Ovary (tissue), 9 donors: ENCODE data around the gene GPR55. TPM values are rescaled to one million over a fixed set of nuclear protein-coding genes. Genes with fewer than 3 reads are reported as not detected.

Source experiments
- DNase-seq, 5 donors: peaks; one replicate each; pipeline ENCODE4 v3.0.0-alpha.2; 2019 to 2020
- H3K27ac ChIP-seq, 2 donors: fragments of 200-600 bp; one replicate each; pipeline versions ENCODE4 v1.5.1 to v1.8.0; 2019 to 2022
- H3K27me3 ChIP-seq: fragments of 200-600 bp; one replicate; pipeline ENCODE4 v1.8.0; 2022
- H3K36me3 ChIP-seq: fragments of 200-600 bp; sonication (generic); one replicate; pipeline ENCODE4 v1.5.1; 2019
- H3K4me1 ChIP-seq: one replicate; pipeline ENCODE4 v1.8.1; 2013; ENCODE audit warnings: mild to moderate bottlenecking, moderate library complexity; ENCODE audit not compliant: insufficient read depth
- H3K4me3 ChIP-seq: fragments of 200-600 bp; sonication (generic); one replicate; pipeline ENCODE4 v1.5.1; 2017
- H3K9me3 ChIP-seq, 2 donors: fragments of 200-600 bp in 1 of 2; sonication (generic) in 1 of 2; one replicate each; pipeline versions ENCODE4 v1.5.1 to v1.8.1; 2013 to 2019; ENCODE audit warnings: mild to moderate bottlenecking in 1 of 2, moderate library complexity in 1 of 2
- EP300 ChIP-seq: sonication (generic); formaldehyde crosslinking; IDR thresholded peaks from one replicate; pipeline ENCODE4 v1.6.1; 2017; ENCODE audit warnings: antibody characterized with exemption
- POLR2A ChIP-seq: fragments of 450-650 bp; IDR thresholded peaks from one replicate; pipeline ENCODE4 v1.6.1; 2017; ENCODE audit warnings: antibody characterized with exemption, mild to moderate bottlenecking, moderate library complexity
- WGBS, 3 donors: extraction: QIAGEN DNeasy Blood & Tissue Kit in 1 of 3; methylation state at CpG; one replicate each; pipeline versions ENCODE4 v1.1.5 to v1.1.7; 2013 to 2017; 5-methylcytosine and 5-hydroxymethylcytosine counted together
- intact Hi-C, 4 donors: fragments of 100-400 bp; cut with DNase I; formaldehyde crosslinking; loops; one replicate each; pipeline versions ENCODE4 v1.11.0 to v1.15.1; 2022 to 2023
- polyA plus RNA-seq, 2 donors: library from polyadenylated mRNA; stranded (reverse); fragments of 200-250 nt in 1 of 2; fragments of 350-450 nt in 1 of 2; fragmentation: Illumina TruSeq in 1 of 2; extraction: RNeasy Lipid Tissue Mini Kit (QIAGEN cat#74804) in 1 of 2; gene quantifications; one replicate each; pipeline ENCODE4 v1.2.3, GENCODE V29; 2013 to 2014
- total RNA-seq, 7 donors: library from RNA; depleted of rRNA in 2 of 7; stranded (reverse); fragments of >200 nt in 2 of 7; fragmentation: NEBNext Ultra II Directional in 3 of 7; extraction: Animal tissue kit (Norgen Biotek cat#: 25700) in 3 of 7; gene quantifications; one replicate each; pipeline versions ENCODE4 v1.1.0 to v1.2.4, GENCODE V29; 2016 to 2023
- TF ChIP-seq, protein P1 (sequence below), 3 donors: fragments of 450-650 bp in 2 of 3; fragments of 200-600 bp in 1 of 3; IDR thresholded peaks; one replicate each; pipeline versions ENCODE4 v1.5.1 to v1.8.0; 2016 to 2022; ENCODE audit warnings: antibody characterized with exemption in 3 of 3, mild to moderate bottlenecking in 1 of 3
- donor health status: DM: no; HTN: no; CAD: no; lungs with moderate emphysema.
- donor health status: DM: no; HTN: no; CAD: no.
- donor health status: Bipolar disorder and iron deficiency.
- donor health status: DM: yes; HTN: yes; CAD: no.
- donor health status: DM: no; HTN: no; CAD: no.
- donor health status: DM: yes; HTN: yes; CAD: no.

GPR55 gene
- total and polyA plus RNA-seq, 9 donors, result 0.05 to 0.20 (median 0.14) TPM; not detected in 5

- no peaks in the 10 kb centered on the region for H3K4me1 ChIP-seq
- intact Hi-C loops, result no loop called here
- H3K27ac ChIP-seq, result no peak overlapping the region
- no peak overlapping the region for H3K4me3 ChIP-seq
- DNase-seq, result no peak
- no peaks in the 10 kb centered on the region for H3K9me3 ChIP-seq
- 87 to 92% (median 88%) methylated on average over 14 of the region's 14 CpGs for WGBS, 3 donors
- no peaks in the 10 kb centered on the region for H3K36me3 ChIP-seq
- H3K27me3 ChIP-seq, result no peaks in the 10 kb centered on the region
- TF ChIP-seq, protein P1, sequence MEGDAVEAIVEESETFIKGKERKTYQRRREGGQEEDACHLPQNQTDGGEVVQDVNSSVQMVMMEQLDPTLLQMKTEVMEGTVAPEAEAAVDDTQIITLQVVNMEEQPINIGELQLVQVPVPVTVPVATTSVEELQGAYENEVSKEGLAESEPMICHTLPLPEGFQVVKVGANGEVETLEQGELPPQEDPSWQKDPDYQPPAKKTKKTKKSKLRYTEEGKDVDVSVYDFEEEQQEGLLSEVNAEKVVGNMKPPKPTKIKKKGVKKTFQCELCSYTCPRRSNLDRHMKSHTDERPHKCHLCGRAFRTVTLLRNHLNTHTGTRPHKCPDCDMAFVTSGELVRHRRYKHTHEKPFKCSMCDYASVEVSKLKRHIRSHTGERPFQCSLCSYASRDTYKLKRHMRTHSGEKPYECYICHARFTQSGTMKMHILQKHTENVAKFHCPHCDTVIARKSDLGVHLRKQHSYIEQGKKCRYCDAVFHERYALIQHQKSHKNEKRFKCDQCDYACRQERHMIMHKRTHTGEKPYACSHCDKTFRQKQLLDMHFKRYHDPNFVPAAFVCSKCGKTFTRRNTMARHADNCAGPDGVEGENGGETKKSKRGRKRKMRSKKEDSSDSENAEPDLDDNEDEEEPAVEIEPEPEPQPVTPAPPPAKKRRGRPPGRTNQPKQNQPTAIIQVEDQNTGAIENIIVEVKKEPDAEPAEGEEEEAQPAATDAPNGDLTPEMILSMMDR (IDR thresholded peaks at IDR 0.05), result no peak
- TF ChIP-seq POLR2A, result no peak
- TF ChIP-seq EP300, result no peak
Measured at GRCh38 chr2:230872151-230872967, 52.7 kb downstream of the GPR55 start.

DNA sequence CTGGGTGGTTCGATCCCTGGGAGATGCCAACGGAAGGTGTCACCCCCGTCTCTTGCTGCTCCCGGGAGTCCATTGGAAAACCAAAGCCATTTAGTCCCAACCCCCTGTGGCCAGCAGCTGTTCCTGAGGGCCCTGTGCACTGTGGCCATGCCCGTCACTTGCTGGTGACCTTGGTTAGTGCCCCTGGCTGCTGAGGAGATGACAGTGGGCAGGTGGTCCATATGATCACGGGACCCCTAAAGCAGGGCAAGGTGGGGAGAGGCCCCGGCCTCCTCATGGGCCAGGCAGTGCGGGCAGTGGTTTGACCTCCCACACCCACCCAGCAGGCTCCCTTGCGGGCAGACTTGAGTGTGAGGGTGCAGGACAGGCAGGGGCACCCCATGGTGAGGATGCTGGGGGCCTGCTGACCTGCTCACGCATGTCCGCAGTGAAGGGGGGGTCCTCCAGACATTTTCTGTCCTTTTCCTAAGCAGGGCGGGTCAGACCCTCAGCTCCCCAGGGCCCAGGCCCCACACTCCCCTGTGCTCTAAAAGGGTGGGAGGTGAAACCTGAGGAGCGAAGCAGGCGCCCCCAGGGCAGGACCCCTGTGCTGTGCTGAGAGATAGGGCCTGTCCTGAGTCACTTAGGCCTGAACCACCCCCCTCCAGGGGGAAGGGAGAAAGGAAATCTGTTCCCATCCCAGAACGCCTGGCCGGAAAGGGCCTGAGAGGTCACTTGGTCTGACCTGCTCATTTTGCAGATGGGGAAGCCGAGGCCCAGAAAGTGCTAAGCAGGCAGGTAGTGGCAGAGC is 53.5 kb downstream of the GPR55 start:
- DNase-seq, result no peak
- Histone ChIP-seq H3K9me3 (no peaks in the 10 kb centered on the region), H3K27me3 (no peaks in the 10 kb centered on the region), H3K27ac (no peak overlapping the region), H3K4me3 (no peak overlapping the region), H3K4me1 (no peaks in the 10 kb centered on the region), H3K36me3 (no peaks in the 10 kb centered on the region)
- intact Hi-C loops, result no loop called here
- TF ChIP-seq EP300, result no peak
- WGBS, 3 donors, result 76 to 84% (median 83%) methylated on average over 17 of the region's 17 CpGs

GRCh38 chr2:230870544-230871360 is 54.3 kb downstream of the GPR55 start:
- Histone ChIP-seq H3K27me3 (no peaks in the 10 kb centered on the region), H3K36me3 (no peaks in the 10 kb centered on the region), H3K4me1 (peaks cover 5% of the 10 kb centered on the region), H3K4me3 (no peak overlapping the region), H3K27ac (no peak overlapping the region), H3K9me3 (no peaks in the 10 kb centered on the region)
- intact Hi-C loops, result no loop called here
- no peak for DNase-seq
- WGBS, 3 donors, result 72 to 75% (median 74%) methylated on average over 18 of the region's 18 CpGs
- TF ChIP-seq, protein P1 (IDR thresholded peaks at IDR 0.05), result no peak
- TF ChIP-seq EP300 (no peak), POLR2A (no peak)

DNA sequence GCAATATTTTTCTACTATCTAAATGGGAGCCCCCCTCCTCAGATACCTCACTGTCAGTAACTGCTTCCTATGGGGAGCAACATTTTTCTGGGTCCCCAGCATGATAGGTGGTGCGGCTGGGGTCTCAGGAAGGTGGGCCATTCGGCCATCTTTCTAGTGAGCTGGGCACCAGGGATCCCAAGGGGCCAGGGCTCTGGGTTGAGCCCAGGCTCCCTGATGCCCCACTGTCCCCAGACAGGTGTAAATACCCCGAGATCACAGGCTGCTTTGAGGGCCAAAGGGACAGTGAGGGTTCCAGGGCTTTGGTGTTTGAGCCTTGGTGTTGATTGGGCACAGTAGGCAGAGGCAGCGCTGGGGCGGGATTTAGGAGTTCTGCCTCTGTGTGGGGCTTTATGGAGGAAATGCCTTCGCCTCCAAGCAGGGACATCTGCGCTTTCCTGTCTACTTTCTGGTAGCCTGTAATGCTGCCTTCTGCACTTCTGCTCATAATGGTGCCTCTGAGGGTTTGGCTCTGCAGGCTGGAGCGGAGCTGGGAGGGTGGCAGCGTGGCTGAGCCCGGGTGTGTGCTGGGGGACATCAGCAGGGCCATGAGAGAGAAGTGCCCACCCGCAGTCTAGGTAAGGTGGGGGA is 55.0 kb downstream of the GPR55 start:
- Histone ChIP-seq H3K36me3 (no peaks in the 10 kb centered on the region), H3K4me1 (peaks cover 5% of the 10 kb centered on the region), H3K27ac (no peak overlapping the region), H3K9me3 (no peaks in the 10 kb centered on the region), H3K27me3 (no peaks in the 10 kb centered on the region), H3K4me3 (no peak overlapping the region)
- TF ChIP-seq, protein P1 (IDR thresholded peaks at IDR 0.05), result no peak
- no peak for TF ChIP-seq POLR2A
- no peak for TF ChIP-seq EP300
- no peak for DNase-seq
- 89 to 96% (median 92%) methylated on average over 10 to 11 of the region's 11 CpGs for WGBS, 3 donors
- intact Hi-C loops, result no loop called here
